Keratinocyte (primary cell): Measurements from ENCODE around the gene OLFM3.

Experiments
- EZH2 ChIP-seq: IDR thresholded peaks from one replicate; pipeline ENCODE4 v1.6.1; 2012; ENCODE audit warnings: inconsistent platforms, mild to moderate bottlenecking, low read length, moderate library complexity
- TF ChIP-seq, protein P1 (sequence below), 3 experiments: IDR thresholded peaks in 1 of 3; conservative IDR thresholded peaks in 1 of 3; optimal IDR thresholded peaks in 1 of 3; 2 replicates in 2 of 3; 3 replicates in 1 of 3; pipeline versions ENCODE3 to v1.5.1; 2011; ENCODE audit warnings: low read length in 3 of 3, mild to moderate bottlenecking in 3 of 3, moderate library complexity in 2 of 3, control low read depth in 1 of 3, inconsistent platforms in 1 of 3; ENCODE audit not compliant: insufficient read depth in 2 of 3; ENCODE audit errors: extremely low read depth in 1 of 3

DNA sequence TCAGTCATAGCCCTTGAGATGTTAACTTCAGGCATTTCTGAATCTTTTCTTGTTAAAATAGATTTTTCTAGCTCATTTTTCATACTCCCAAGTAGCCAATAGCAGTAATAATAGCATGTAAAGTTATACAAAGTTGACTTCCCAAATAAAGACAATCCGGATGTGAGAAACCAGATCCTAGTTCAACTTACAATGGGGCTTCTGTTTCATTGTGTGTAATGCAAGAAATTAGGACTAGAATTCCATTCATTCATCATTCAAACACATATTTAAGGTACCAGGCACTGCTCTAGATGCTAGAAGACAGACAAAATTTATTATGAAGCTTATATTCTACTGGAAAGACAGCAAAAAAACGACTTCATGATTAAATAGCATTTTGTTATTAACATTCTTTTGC, 240.3 kb downstream of the OLFM3 start:
- TF ChIP-seq, protein P1, sequence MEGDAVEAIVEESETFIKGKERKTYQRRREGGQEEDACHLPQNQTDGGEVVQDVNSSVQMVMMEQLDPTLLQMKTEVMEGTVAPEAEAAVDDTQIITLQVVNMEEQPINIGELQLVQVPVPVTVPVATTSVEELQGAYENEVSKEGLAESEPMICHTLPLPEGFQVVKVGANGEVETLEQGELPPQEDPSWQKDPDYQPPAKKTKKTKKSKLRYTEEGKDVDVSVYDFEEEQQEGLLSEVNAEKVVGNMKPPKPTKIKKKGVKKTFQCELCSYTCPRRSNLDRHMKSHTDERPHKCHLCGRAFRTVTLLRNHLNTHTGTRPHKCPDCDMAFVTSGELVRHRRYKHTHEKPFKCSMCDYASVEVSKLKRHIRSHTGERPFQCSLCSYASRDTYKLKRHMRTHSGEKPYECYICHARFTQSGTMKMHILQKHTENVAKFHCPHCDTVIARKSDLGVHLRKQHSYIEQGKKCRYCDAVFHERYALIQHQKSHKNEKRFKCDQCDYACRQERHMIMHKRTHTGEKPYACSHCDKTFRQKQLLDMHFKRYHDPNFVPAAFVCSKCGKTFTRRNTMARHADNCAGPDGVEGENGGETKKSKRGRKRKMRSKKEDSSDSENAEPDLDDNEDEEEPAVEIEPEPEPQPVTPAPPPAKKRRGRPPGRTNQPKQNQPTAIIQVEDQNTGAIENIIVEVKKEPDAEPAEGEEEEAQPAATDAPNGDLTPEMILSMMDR (optimal IDR thresholded peaks at IDR 0.05 in 1 of 3, IDR thresholded peaks at IDR 0.05 in 1 of 3, conservative IDR thresholded peaks at IDR 0.05 in 1 of 3; ENCODE audit: extremely low read depth in 1 of 3, insufficient read depth in 2 of 3, low read length in 3 of 3), result no peak
- TF ChIP-seq EZH2, result no peak
